ENCODE results near the gene INSRR. TPM values are rescaled to one million over a fixed set of nuclear protein-coding genes. Genes with fewer than 3 reads are reported as not detected.

Gene INSRR
- total RNA-seq, 1 donor from 2014 or later: not detected

- no peak for TF ChIP-seq CTCF (IDR thresholded peaks at IDR 0.05; ENCODE audit: insufficient read depth, low read length, poor library complexity, severe bottlenecking)
- no peak for DNase-seq (ENCODE audit: low read depth)
- Histone ChIP-seq H3K27me3 (ENCODE audit: control insufficient read depth, insufficient read depth, low read length) (peaks cover 48% of the 10 kb centered on the region), H3K36me3 (ENCODE audit: control insufficient read depth, insufficient read depth, low read length) (no peaks in the 10 kb centered on the region), H3K4me3 (ENCODE audit: low read depth, low read length) (no peak overlapping the region)
These were observed 22.2 kb upstream of the INSRR start for GRCh38 chr1:156881101-156881500.

GRCh38 chr1:156880473-156880872 is 21.6 kb upstream of the INSRR start:
- no peak for DNase-seq (ENCODE audit: low read depth)
- Histone ChIP-seq H3K36me3 (ENCODE audit: control insufficient read depth, insufficient read depth, low read length) (no peaks in the 10 kb centered on the region), H3K27me3 (ENCODE audit: control insufficient read depth, insufficient read depth, low read length) (peaks cover 49% of the 10 kb centered on the region), H3K4me3 (ENCODE audit: low read depth, low read length) (no peak overlapping the region)
- no peak for TF ChIP-seq CTCF (IDR thresholded peaks at IDR 0.05; ENCODE audit: insufficient read depth, low read length, poor library complexity, severe bottlenecking)

- TF ChIP-seq CTCF (IDR thresholded peaks at IDR 0.05; ENCODE audit: insufficient read depth, low read length, poor library complexity, severe bottlenecking): no peak
- Histone ChIP-seq H3K27me3 (ENCODE audit: control insufficient read depth, insufficient read depth, low read length) (peaks cover 55% of the 10 kb centered on the region), H3K36me3 (ENCODE audit: control insufficient read depth, insufficient read depth, low read length) (no peaks in the 10 kb centered on the region), H3K4me3 (ENCODE audit: low read depth, low read length) (no peak overlapping the region)
- no peak for DNase-seq (ENCODE audit: low read depth)
These were observed 21.0 kb upstream of the INSRR start for GRCh38 chr1:156879876-156880275.

GRCh38 chr1:156877433-156878170 is 18.7 kb upstream of the INSRR start:
- no peaks in the 10 kb centered on the region for H3K36me3 ChIP-seq (ENCODE audit: control insufficient read depth, insufficient read depth, low read length)
- H3K4me3 ChIP-seq (ENCODE audit: low read depth, low read length): no peak overlapping the region
- DNase-seq (ENCODE audit: low read depth): no peak
- TF ChIP-seq CTCF (IDR thresholded peaks at IDR 0.05; ENCODE audit: insufficient read depth, low read length, poor library complexity, severe bottlenecking): no peak
- H3K27me3 ChIP-seq (ENCODE audit: control insufficient read depth, insufficient read depth, low read length): peaks cover 49% of the 10 kb centered on the region

- TF ChIP-seq CTCF (IDR thresholded peaks at IDR 0.05; ENCODE audit: insufficient read depth, low read length, poor library complexity, severe bottlenecking): no peak
- Histone ChIP-seq H3K27me3 (ENCODE audit: control insufficient read depth, insufficient read depth, low read length) (peaks cover 45% of the 10 kb centered on the region), H3K4me3 (ENCODE audit: low read depth, low read length) (no peak overlapping the region), H3K36me3 (ENCODE audit: control insufficient read depth, insufficient read depth, low read length) (no peaks in the 10 kb centered on the region)
- DNase-seq (ENCODE audit: low read depth): no peak
These were observed 17.4 kb upstream of the INSRR start for GRCh38 chr1:156876281-156876680.

- peaks cover 41% of the 10 kb centered on the region for H3K27me3 ChIP-seq (ENCODE audit: control insufficient read depth, insufficient read depth, low read length)
- H3K4me3 ChIP-seq (ENCODE audit: low read depth, low read length): no peak overlapping the region
- H3K36me3 ChIP-seq (ENCODE audit: control insufficient read depth, insufficient read depth, low read length): no peaks in the 10 kb centered on the region
- DNase-seq (ENCODE audit: low read depth): no peak
- TF ChIP-seq CTCF (IDR thresholded peaks at IDR 0.05; ENCODE audit: insufficient read depth, low read length, poor library complexity, severe bottlenecking): no peak
These were observed 16.4 kb upstream of the INSRR start for GRCh38 chr1:156875341-156875615.

All from kidney epithelial cell (primary cell).